Spinal cord (tissue), 10 donors: Measurements from ENCODE around the gene CCKAR. TPM values are rescaled to one million over a fixed set of nuclear protein-coding genes. Genes with fewer than 3 reads are reported as not detected.

ENCODE experiments used
- DNase-seq, 6 donors: peaks; one replicate each; pipeline versions ENCODE4 v3.0.0 to v3.0.0-alpha.2; 2013 to 2015; ENCODE audit warnings: low spot score in 6 of 6, low read depth in 4 of 6
- H3K27ac ChIP-seq: one replicate; pipeline ENCODE4 v1.5.1; 2013; ENCODE audit warnings: low read depth, low read length, control low read depth
- H3K27me3 ChIP-seq: one replicate; pipeline ENCODE4 v1.6.1; 2013; ENCODE audit warnings: low read length; ENCODE audit not compliant: control insufficient read depth, insufficient read depth
- H3K36me3 ChIP-seq: one replicate; pipeline ENCODE4 v1.6.1; 2013; ENCODE audit warnings: low read length; ENCODE audit not compliant: control insufficient read depth, insufficient read depth
- H3K4me1 ChIP-seq: one replicate; pipeline ENCODE4 v1.6.1; 2013; ENCODE audit warnings: low read length; ENCODE audit not compliant: control insufficient read depth, insufficient read depth
- H3K4me3 ChIP-seq: one replicate; pipeline ENCODE4 v1.5.1; 2013; ENCODE audit warnings: low read depth, low read length, control low read depth
- H3K9me3 ChIP-seq: one replicate; pipeline ENCODE4 v1.6.1; 2013; ENCODE audit warnings: low read length; ENCODE audit not compliant: control insufficient read depth, insufficient read depth
- WGBS: methylation state at CpG from one replicate; pipeline ENCODE4 v1.1.5; 2013; ENCODE audit warnings: missing lambda C conversion rate; ENCODE audit not compliant: insufficient coverage; 5-methylcytosine and 5-hydroxymethylcytosine counted together
- long read RNA-seq, 4 donors: transcript quantifications; one replicate each; lab custom pipeline, GENCODE V29; 2026
- polyA plus RNA-seq, 2 donors: library from polyadenylated mRNA; unstranded; fragments of 120-200 nt; gene quantifications; one replicate each; pipeline ENCODE4 v1.2.1, GENCODE V29; 2013; ENCODE audit not compliant: insufficient read length in 2 of 2
- total RNA-seq, 2 donors: library from RNA; depleted of rRNA in 1 of 2; stranded (reverse); fragments of 120-200 nt in 1 of 2; fragments of >200 nt in 1 of 2; gene quantifications; one replicate each; pipeline versions ENCODE4 v1.2.3 to v1.2.4, GENCODE V29; 2013 to 2014
- donor health status: healthy.

Gene CCKAR, protein sequence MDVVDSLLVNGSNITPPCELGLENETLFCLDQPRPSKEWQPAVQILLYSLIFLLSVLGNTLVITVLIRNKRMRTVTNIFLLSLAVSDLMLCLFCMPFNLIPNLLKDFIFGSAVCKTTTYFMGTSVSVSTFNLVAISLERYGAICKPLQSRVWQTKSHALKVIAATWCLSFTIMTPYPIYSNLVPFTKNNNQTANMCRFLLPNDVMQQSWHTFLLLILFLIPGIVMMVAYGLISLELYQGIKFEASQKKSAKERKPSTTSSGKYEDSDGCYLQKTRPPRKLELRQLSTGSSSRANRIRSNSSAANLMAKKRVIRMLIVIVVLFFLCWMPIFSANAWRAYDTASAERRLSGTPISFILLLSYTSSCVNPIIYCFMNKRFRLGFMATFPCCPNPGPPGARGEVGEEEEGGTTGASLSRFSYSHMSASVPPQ
- total RNA-seq (1 to 10 TPM; 1.3 to 3.5 TPM), polyA plus RNA-seq (1 to 10 TPM in 1 of 2 donors, under 1 TPM in 1; 0.89 to 1.0 TPM)
- long read RNA-seq, donor 1: 0 reads
- long read RNA-seq, donor 2: 0 reads
- long read RNA-seq, donor 3: 0 reads
- long read RNA-seq, donor 4: 0 reads

DNA sequence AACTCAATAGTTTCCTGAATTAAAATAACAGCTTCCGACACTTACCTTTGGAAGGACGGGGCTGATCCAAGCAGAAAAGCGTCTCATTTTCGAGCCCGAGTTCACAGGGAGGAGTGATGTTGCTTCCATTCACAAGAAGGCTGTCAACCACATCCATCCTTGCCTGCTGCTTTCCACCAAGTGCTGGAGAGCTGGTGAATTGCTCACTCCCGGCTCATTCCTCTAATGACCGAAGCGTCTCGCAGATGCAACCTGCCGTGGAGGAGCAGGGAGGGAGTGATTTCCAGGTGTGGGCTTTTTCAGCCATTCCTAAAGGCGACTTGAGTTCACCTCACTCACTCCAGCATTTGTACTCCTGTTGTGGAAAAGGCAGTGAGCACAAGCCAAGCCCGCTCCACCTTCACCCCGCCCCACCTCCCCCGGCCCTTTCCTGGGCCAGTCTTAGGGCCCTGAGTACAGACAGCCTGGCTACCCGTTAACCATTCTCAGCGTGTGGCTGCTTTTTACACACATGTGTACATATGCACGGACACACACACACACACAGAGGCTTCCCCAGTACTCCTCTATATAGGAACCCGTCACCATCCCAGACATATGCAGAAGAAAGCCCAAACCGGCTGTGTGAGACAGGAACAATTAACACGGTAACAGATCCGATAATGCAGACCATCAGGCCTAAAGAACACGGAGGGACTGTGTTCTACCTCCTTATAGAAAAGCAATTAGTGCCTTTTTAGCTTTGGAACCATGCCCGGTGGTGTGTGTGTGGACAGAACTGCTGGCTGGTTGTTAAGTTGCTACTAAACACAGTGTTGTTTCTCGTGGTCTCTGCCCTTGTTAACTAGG, at the start of gene CCKAR:
Gene CCKAR (minus strand): TSS at position 374 of the 849 bp plus-strand sequence. CDS start 217 bp downstream, at position 157.
- Histone ChIP-seq H3K36me3 (no peaks in the 10 kb centered on the region), H3K9me3 (no peaks in the 10 kb centered on the region), H3K27me3 (no peaks in the 10 kb centered on the region), H3K27ac (no peak within 1 kb of the TSS), H3K4me3 (no peak within 1 kb of the TSS), H3K4me1 (peaks cover 6% of the 10 kb centered on the region)
- peak in 2 of 6 donors; percentile 67 to 80 for DNase-seq
- WGBS: 39% methylated on average over 15 of the region's 24 CpGs

DNA sequence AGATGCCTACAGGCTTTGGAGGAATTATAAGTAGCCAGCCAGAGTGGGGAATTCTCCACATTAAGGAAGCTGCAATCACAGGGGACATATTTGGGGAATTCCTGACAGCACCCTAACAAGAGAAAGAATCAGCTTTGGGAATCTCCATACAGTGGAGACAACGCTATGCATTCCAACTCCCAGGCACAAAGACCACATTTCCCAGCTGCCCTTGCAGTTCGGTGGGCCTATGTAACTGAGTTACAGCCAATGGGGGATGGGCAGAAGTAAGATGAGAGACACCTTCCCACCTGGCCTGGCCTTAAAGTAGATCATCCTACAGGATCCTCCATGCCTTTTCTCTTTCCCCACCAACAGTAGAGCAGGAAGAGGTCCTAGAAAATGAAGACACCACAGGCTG, 43.4 kb upstream of the CCKAR start:
- H3K27me3 ChIP-seq: no peaks in the 10 kb centered on the region
- no CpG with 5 or more reads among the region's 2 CpGs for WGBS
- H3K9me3 ChIP-seq: no peaks in the 10 kb centered on the region
- H3K27ac ChIP-seq: no peak overlapping the region
- no peak overlapping the region for H3K4me3 ChIP-seq
- no peaks in the 10 kb centered on the region for H3K4me1 ChIP-seq
- no peak for DNase-seq
- no peaks in the 10 kb centered on the region for H3K36me3 ChIP-seq

DNA sequence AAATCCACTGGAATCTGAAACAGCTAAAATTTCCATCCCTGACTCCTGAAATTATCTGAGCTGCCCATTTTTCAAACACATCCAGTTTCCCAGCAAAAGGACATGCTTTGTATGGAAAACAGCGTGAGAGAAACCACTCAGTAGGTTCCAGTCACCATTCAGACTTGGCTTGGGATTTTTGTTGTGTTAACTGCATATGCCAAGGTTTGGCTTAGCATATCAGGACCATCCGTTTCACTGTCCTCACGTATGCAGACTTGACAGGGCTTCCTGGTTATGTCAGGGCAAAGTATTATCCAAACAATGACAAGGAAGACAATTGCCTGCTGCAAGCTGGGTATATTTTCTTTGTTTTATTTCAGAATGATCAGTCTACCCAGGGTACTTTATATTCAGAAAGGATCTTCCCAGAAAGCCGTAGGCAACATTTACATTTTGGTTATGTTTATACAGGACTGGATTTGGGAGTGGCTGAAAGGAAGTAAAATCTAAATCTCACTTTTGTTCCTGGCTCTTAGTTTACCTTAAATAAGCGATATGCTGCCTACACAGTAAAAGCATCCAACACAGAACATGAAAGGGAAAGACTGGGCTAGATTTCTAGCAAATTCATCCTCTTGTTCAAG, 41.3 kb upstream of the CCKAR start:
- Histone ChIP-seq H3K27me3 (no peaks in the 10 kb centered on the region), H3K4me3 (no peak overlapping the region), H3K27ac (no peak overlapping the region), H3K4me1 (no peaks in the 10 kb centered on the region), H3K9me3 (no peaks in the 10 kb centered on the region), H3K36me3 (no peaks in the 10 kb centered on the region)
- WGBS: 75% methylated on average over 1 of the region's 5 CpGs
- DNase-seq: peak in 1 of 6 donors; percentile 24

DNA sequence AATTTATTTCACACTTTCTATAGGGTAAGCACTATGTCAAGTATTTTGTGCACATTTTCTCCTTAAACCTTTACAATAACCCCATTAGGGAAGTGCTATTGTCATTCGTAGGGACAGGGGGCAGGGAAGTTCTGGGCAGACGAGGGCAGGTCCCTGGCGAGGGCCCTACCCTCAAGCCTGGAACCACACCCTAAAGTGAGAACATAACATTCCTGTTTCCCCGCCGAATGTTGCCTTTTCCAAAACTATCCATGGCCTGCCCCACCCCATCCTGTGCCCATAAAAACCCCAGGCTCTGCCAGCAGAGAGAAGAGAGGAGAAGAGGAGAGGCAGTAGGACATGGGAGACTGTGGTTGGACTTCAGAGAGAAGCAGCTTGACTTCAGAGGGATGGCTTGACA, 39.8 kb upstream of the CCKAR start:
- DNase-seq: no peak
- H3K36me3 ChIP-seq: no peaks in the 10 kb centered on the region
- H3K27me3 ChIP-seq: no peaks in the 10 kb centered on the region
- H3K27ac ChIP-seq: no peak overlapping the region
- H3K4me1 ChIP-seq: no peaks in the 10 kb centered on the region
- H3K4me3 ChIP-seq: no peak overlapping the region
- H3K9me3 ChIP-seq: no peaks in the 10 kb centered on the region
- WGBS: 92% methylated on average over 2 of the region's 5 CpGs

DNA sequence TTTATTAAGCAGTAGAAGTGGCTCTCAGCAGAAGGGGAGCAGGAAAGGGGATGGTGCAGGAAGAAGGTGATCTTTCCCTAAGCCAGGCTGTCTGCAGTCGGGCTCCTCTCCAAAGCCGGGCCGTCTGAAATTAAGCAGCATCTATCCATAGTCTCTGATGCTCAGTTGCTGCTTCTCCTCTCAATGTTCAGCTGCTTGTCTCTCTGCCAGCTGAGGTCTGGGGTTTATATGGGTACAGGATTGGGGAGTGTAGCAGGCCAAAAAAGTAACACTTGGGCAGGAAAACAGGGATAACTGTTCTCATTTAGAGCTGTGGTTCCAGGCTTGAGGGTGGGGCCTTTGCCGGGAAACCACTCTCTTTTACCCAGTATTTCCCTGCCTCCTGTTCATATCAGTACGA, 39.2 kb upstream of the CCKAR start:
- H3K4me3 ChIP-seq: no peak overlapping the region

DNA sequence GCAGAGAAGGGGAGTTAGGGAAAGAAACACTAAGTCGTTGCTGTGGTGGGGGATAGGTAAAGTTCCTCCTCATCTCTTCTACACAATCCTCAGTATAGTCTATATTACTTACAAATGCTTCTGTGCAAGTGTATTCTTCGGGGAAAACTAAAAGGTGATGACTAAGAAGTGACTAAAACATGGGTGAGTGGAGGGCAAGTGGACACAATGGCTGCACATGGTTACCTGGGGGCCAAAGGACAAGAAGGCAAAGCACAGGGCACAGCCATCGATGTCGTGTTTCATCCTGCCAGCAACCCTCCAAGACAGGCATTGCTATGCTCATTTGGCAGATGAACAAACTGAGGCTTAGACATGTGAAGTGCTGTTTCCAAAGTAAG, 35.5 kb upstream of the CCKAR start:
- Histone ChIP-seq H3K27me3 (no peaks in the 10 kb centered on the region), H3K9me3 (no peaks in the 10 kb centered on the region), H3K27ac (no peak overlapping the region), H3K4me3 (no peak overlapping the region), H3K36me3 (no peaks in the 10 kb centered on the region), H3K4me1 (no peaks in the 10 kb centered on the region)
- DNase-seq: no peak
- WGBS: 94% methylated on average over 2 of the region's 4 CpGs

More for the DNA sequence above, 39.2 kb upstream of the CCKAR start:
- Histone ChIP-seq H3K27ac (no peak overlapping the region), H3K27me3 (no peaks in the 10 kb centered on the region), H3K4me1 (no peaks in the 10 kb centered on the region), H3K36me3 (no peaks in the 10 kb centered on the region), H3K9me3 (no peaks in the 10 kb centered on the region)
- 45% methylated on average over 4 of the region's 5 CpGs for WGBS
- DNase-seq: peak in 2 of 6 donors; percentile 43 to 51

DNA sequence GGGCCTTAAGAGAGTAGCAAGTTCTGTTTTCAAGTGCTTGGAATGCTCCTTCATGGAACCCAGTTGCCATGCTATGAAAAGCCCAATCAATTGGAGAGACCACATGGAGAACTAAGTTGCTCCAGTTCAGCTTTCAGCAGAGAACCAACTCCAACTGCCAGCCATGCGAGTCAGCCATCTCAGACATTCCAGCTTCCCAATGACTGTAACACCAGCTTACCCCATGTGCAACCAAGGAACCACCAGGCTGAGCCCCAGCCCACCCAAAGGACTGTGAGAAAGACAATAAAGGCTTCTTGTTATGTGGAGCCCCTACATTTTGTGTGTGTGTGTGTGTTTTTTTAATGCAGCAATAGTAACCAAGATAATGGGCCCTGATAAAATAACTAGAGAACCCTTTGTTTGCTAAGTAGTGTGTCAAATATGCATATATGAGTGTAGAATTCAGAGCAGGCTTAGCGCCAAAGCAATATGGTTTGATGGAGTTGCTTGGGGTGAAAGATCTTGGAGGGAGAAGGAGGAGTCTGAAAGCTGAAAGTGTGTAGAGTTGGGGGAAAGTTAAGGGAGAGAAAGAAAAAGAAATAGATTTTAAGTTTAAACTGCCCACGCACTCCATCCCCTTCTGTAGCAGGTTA, 35.0 kb upstream of the CCKAR start:
- H3K4me3 ChIP-seq: no peak overlapping the region
- H3K27me3 ChIP-seq: no peaks in the 10 kb centered on the region
- no peaks in the 10 kb centered on the region for H3K9me3 ChIP-seq
- WGBS: 91% methylated on average over 1 of the region's 3 CpGs
- no peak overlapping the region for H3K27ac ChIP-seq
- no peaks in the 10 kb centered on the region for H3K36me3 ChIP-seq
- no peak for DNase-seq
- no peaks in the 10 kb centered on the region for H3K4me1 ChIP-seq

DNA sequence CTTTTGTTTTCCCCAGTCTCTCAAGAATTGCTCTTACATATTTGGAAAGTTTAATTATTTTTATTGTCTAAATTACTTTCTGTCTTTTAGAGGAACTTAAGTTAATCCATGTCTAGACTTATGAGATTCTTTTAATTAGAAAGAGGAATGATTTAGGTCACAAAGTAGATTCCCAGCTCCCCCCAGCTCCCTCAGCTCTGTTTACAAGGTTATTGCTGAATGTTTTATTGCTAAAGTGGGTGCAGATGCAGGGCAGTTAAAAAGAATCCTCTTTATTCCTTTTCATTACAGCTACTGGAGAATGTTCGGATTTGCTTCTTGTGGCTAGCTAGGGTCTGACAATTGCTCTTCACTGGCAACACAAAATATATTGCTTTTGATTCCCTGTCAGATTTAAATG, 33.7 kb upstream of the CCKAR start:
- no CpG with 5 or more reads among the region's 1 CpG for WGBS
- DNase-seq: peak in 1 of 6 donors; percentile 66

DNA sequence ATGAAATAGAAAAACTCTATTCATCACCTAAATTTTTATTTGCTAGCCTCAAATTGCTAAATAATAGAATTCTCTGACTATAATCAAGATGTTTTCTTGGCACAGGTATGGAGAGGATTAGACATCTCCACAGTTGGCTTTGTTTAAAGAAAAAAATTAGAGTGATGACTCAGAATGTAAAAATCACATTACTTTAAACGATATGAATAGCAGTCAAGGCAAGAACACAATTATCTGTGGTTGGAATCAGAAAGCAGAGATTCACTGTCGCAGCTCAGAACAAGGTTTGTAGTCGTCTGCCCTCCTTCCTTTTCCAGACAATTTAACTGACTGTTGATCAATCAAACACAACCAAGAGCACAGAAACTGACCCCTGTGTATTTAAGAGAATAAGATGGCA, 32.2 kb upstream of the CCKAR start:
- 80% methylated on average over 1 of the region's 3 CpGs for WGBS

More for the DNA sequence above, 33.7 kb upstream of the CCKAR start:
- Histone ChIP-seq H3K9me3 (no peaks in the 10 kb centered on the region), H3K4me3 (no peak overlapping the region), H3K27ac (no peak overlapping the region), H3K27me3 (no peaks in the 10 kb centered on the region), H3K36me3 (no peaks in the 10 kb centered on the region), H3K4me1 (no peaks in the 10 kb centered on the region)

More for the DNA sequence above, 32.2 kb upstream of the CCKAR start:
- H3K9me3 ChIP-seq: no peaks in the 10 kb centered on the region
- H3K27me3 ChIP-seq: no peaks in the 10 kb centered on the region
- no peak overlapping the region for H3K27ac ChIP-seq
- H3K36me3 ChIP-seq: no peaks in the 10 kb centered on the region
- no peak overlapping the region for H3K4me3 ChIP-seq
- H3K4me1 ChIP-seq: no peaks in the 10 kb centered on the region
- DNase-seq: no peak
